Gastrocnemius medialis (tissue), 4 donors: ENCODE results near the gene RNU7-1. TPM values are rescaled to one million over a fixed set of nuclear protein-coding genes. Genes with fewer than 3 reads are reported as not detected.

Experiments used
- ATAC-seq, 2 donors: fragments of 150-250 bp; one replicate each; pipeline ENCODE4 v1.9.1; 2016
- DNase-seq, 2 donors: peaks; one replicate each; pipeline ENCODE4 v3.0.0-alpha.2; 2019
- H3K27ac ChIP-seq, 4 donors: fragments of 200-600 bp; sonication (generic); 1 replicate in 1 of 4; 2 replicates in 3 of 4; pipeline ENCODE4 v1.5.1; 2016 to 2018; ENCODE audit warnings: mild to moderate bottlenecking in 2 of 4, moderate library complexity in 1 of 4
- H3K27me3 ChIP-seq, 3 donors: fragments of 200-600 bp; sonication (generic) in 2 of 3; 1 replicate in 1 of 3; 2 replicates in 2 of 3; pipeline versions ENCODE4 v1.5.1 to v1.6.0; 2016 to 2019; ENCODE audit warnings: mild to moderate bottlenecking in 1 of 3, moderate library complexity in 1 of 3
- H3K36me3 ChIP-seq, 2 donors: fragments of 200-600 bp; sonication (generic) in 1 of 2; one replicate each; pipeline ENCODE4 v1.5.1; 2017 to 2018
- H3K4me1 ChIP-seq, 2 donors: fragments of 200-600 bp; sonication (generic) in 1 of 2; one replicate each; pipeline ENCODE4 v1.5.1; 2016 to 2017; ENCODE audit warnings: mild to moderate bottlenecking in 2 of 2
- H3K4me3 ChIP-seq, 4 donors: fragments of 200-600 bp; sonication (generic) in 3 of 4; 1 replicate in 1 of 4; 2 replicates in 3 of 4; pipeline ENCODE4 v1.5.1; 2016 to 2019; ENCODE audit warnings: mild to moderate bottlenecking in 2 of 4
- H3K9me3 ChIP-seq, 3 donors: fragments of 200-600 bp; sonication (generic) in 2 of 3; 1 replicate in 1 of 3; 2 replicates in 2 of 3; pipeline ENCODE4 v1.5.1; 2016 to 2019
- CTCF ChIP-seq, 5 experiments: fragments of 450-650 bp in 3 of 5; fragments of 200-600 bp in 2 of 5; sonication (generic) in 2 of 5; IDR thresholded peaks in 4 of 5; conservative IDR thresholded peaks in 1 of 5; 1 replicate in 4 of 5; 2 replicates in 1 of 5; pipeline ENCODE4 v1.5.1; 2016 to 2019; ENCODE audit warnings: antibody characterized with exemption in 5 of 5, mild to moderate bottlenecking in 3 of 5, moderate library complexity in 3 of 5
- POLR2A ChIP-seq, 2 donors: fragments of 450-650 bp; IDR thresholded peaks; one replicate each; pipeline ENCODE4 v1.6.1; 2017; ENCODE audit warnings: antibody characterized with exemption in 2 of 2, mild to moderate bottlenecking in 2 of 2, moderate library complexity in 2 of 2
- in situ Hi-C, 4 donors: fragments of 200-750 bp; cut with MboI; loops; one replicate each; pipeline versions ENCODE4 v1.15.0 to v1.8.0; 2017; ENCODE audit warnings: low sequenced_read_pairs in 4 of 4
- intact Hi-C: fragments of 100-400 bp; cut with DNase I; formaldehyde crosslinking; loops from one replicate; pipeline ENCODE4 v1.15.1; 2023; ENCODE audit warnings: low total_unique reads
- total RNA-seq, 4 donors: library from RNA; depleted of rRNA; stranded (reverse); fragments of >200 nt; gene quantifications; one replicate each; pipeline versions ENCODE4 v1.1.0 to v1.2.3, GENCODE V29; 2016

Gene RNU7-1
- total RNA-seq, 4 donors from 2014 or later = not detected

- H3K4me1 ChIP-seq = peaks cover 5 to 9% of the 10 kb centered on the region in 2 donors
- no peaks in the 10 kb centered on the region for H3K9me3 ChIP-seq
- H3K27me3 ChIP-seq = no peaks in the 10 kb centered on the region
- TF ChIP-seq CTCF (IDR thresholded peaks at IDR 0.05 in 4 of 5, conservative IDR thresholded peaks at IDR 0.05 in 1 of 5) (no peak), POLR2A (IDR thresholded peaks at IDR 0.05) (no peak)
- in situ Hi-C loops (loop anchor here in 1 of 4 donors (25.0 kb wide), 1 partner anchor 212 kb away; the partner anchor contains the start of gene C1RL), intact Hi-C loops (no loop called here)
- ATAC-seq = no peak
- no peak overlapping the region for H3K4me3 ChIP-seq
- H3K36me3 ChIP-seq = no peaks in the 10 kb centered on the region
- DNase-seq = no peak
- no peak overlapping the region for H3K27ac ChIP-seq
These were observed 43.6 kb upstream of the RNU7-1 start for GRCh38 chr12:6899837-6900519.

GRCh38 chr12:6902448-6902847 lies 41.2 kb upstream of the RNU7-1 start:
- DNase-seq (no peak), ATAC-seq (no peak)
- H3K9me3 ChIP-seq = no peaks in the 10 kb centered on the region
- H3K36me3 ChIP-seq = no peaks in the 10 kb centered on the region
- intact Hi-C loops = no loop called here
- in situ Hi-C loops = loop anchor here in 1 of 4 donors (25.0 kb wide), 1 partner anchor 210 kb away; the partner anchor contains the start of gene C1RL
- H3K4me1 ChIP-seq = peaks cover 9 to 12% of the 10 kb centered on the region in 2 donors
- TF ChIP-seq CTCF (IDR thresholded peaks at IDR 0.05 in 4 of 5, conservative IDR thresholded peaks at IDR 0.05 in 1 of 5) = no peak
- no peak for TF ChIP-seq POLR2A (IDR thresholded peaks at IDR 0.05)
- H3K27ac ChIP-seq = no peak overlapping the region
- H3K4me3 ChIP-seq = no peak overlapping the region
- no peaks in the 10 kb centered on the region for H3K27me3 ChIP-seq

GRCh38 chr12:6903722-6904121 lies 39.9 kb upstream of the RNU7-1 start:
- no peak overlapping the region for H3K27ac ChIP-seq
- H3K36me3 ChIP-seq = no peaks in the 10 kb centered on the region
- H3K4me3 ChIP-seq = no peak overlapping the region
- in situ Hi-C loops = loop anchor here in 1 of 4 donors (25.0 kb wide), 1 partner anchor 209 kb away; the partner anchor contains the start of gene C1RL
- no peaks in the 10 kb centered on the region for H3K9me3 ChIP-seq
- intact Hi-C loops = loop anchor here (1.0 kb wide), 2 partner anchors 12 to 30 kb away; partner anchors contain the start of gene SPSB2
- TF ChIP-seq POLR2A (IDR thresholded peaks at IDR 0.05) = no peak
- no peak for TF ChIP-seq CTCF (IDR thresholded peaks at IDR 0.05 in 4 of 5, conservative IDR thresholded peaks at IDR 0.05 in 1 of 5)
- H3K27me3 ChIP-seq = no peaks in the 10 kb centered on the region
- peaks cover 9 to 12% of the 10 kb centered on the region in 2 donors for H3K4me1 ChIP-seq
- no peak for ATAC-seq
- DNase-seq = no peak

GRCh38 chr12:6904280-6905276 lies 39.0 kb upstream of the RNU7-1 start, which contains the start of gene LRRC23:
Gene LRRC23, plus strand, starts transcription at chr12:6904822. Its CDS starts 812 bp downstream, at chr12:6905634.
- Histone ChIP-seq H3K9me3 (no peaks in the 10 kb centered on the region), H3K4me3 (peak within 1 kb of the TSS; percentile 67 to 91 (median 81)), H3K36me3 (no peaks in the 10 kb centered on the region), H3K27me3 (no peaks in the 10 kb centered on the region), H3K27ac (peak within 1 kb of the TSS; percentile 69 to 82 (median 78)), H3K4me1 (peaks cover 9 to 12% of the 10 kb centered on the region in 2 donors)
- in situ Hi-C loops (loop anchor here in 1 of 4 donors (25.0 kb wide), 1 partner anchor 208 kb away; the partner anchor contains the start of gene C1RL), intact Hi-C loops (loop anchor here (1.0 kb wide), 2 partner anchors 13 to 31 kb away; partner anchors contain the start of gene SPSB2)
- TF ChIP-seq POLR2A (IDR thresholded peaks at IDR 0.05) = peak in 1 of 2 donors; percentile 32
- no peak for TF ChIP-seq CTCF (IDR thresholded peaks at IDR 0.05 in 4 of 5, conservative IDR thresholded peaks at IDR 0.05 in 1 of 5)
- ATAC-seq (peak; percentile 98 to 99), DNase-seq (peak; percentile 91 to 94)
